ENCODE data around the gene ELP4. TPM values are rescaled to one million over a fixed set of nuclear protein-coding genes. Genes with fewer than 3 reads are reported as not detected.

ELP4 gene
- total RNA-seq, 3 donors from 2014 or later, result 22.2 to 36.1 (median 24.6) TPM

- Histone ChIP-seq H3K4me1 (peaks cover 3 to 22% of the 10 kb centered on the region in 2 donors), H3K36me3 (no peaks in the 10 kb centered on the region), H3K27ac (no peak overlapping the region), H3K4me3 (no peak overlapping the region), H3K27me3 (peaks cover 0 to 90% of the 10 kb centered on the region in 2 donors), H3K9me3 (no peaks in the 10 kb centered on the region)
- no peak for DNase-seq (ENCODE audit: low spot score in 2 of 2)
- TF ChIP-seq POLR2A (IDR thresholded peaks at IDR 0.05), result no peak
- no peak for TF ChIP-seq POLR2AphosphoS5 (IDR thresholded peaks at IDR 0.05)
- TF ChIP-seq CTCF (IDR thresholded peaks at IDR 0.05), result no peak
- intact Hi-C loops (cut with DNase I; ENCODE audit: low total_unique reads), result loop anchor here (5.0 kb wide), 1 partner anchor 268 kb away; no protein-coding TSS in a partner anchor
Measured at GRCh38 chr11:31800398-31801265, 291.1 kb downstream of the ELP4 start.

GRCh38 chr11:31801298-31801702, 291.7 kb downstream of the ELP4 start:
- H3K9me3 ChIP-seq, result no peaks in the 10 kb centered on the region
- TF ChIP-seq CTCF (IDR thresholded peaks at IDR 0.05), result no peak
- no peak for TF ChIP-seq POLR2AphosphoS5 (IDR thresholded peaks at IDR 0.05)
- TF ChIP-seq POLR2A (IDR thresholded peaks at IDR 0.05), result no peak
- no peak for DNase-seq (ENCODE audit: low spot score in 2 of 2)
- peaks cover 3 to 22% of the 10 kb centered on the region in 2 donors for H3K4me1 ChIP-seq
- H3K36me3 ChIP-seq, result no peaks in the 10 kb centered on the region
- H3K27me3 ChIP-seq, result peaks cover 0 to 97% of the 10 kb centered on the region in 2 donors
- H3K27ac ChIP-seq, result no peak overlapping the region
- no peak overlapping the region for H3K4me3 ChIP-seq
- intact Hi-C loops (cut with DNase I; ENCODE audit: low total_unique reads), result loop anchor here (5.0 kb wide), 1 partner anchor 269 kb away; no protein-coding TSS in a partner anchor

GRCh38 chr11:31802000-31802551, 292.5 kb downstream of the ELP4 start:
- no peak overlapping the region for H3K27ac ChIP-seq
- no peak for DNase-seq (ENCODE audit: low spot score in 2 of 2)
- H3K9me3 ChIP-seq, result no peaks in the 10 kb centered on the region
- intact Hi-C loops (cut with DNase I; ENCODE audit: low total_unique reads), result loop anchor here (5.0 kb wide), 1 partner anchor 270 kb away; no protein-coding TSS in a partner anchor
- no peaks in the 10 kb centered on the region for H3K36me3 ChIP-seq
- peaks cover 3 to 22% of the 10 kb centered on the region in 2 donors for H3K4me1 ChIP-seq
- peaks cover 0 to 99% of the 10 kb centered on the region in 2 donors for H3K27me3 ChIP-seq
- no peak overlapping the region for H3K4me3 ChIP-seq
- TF ChIP-seq CTCF (IDR thresholded peaks at IDR 0.05), result no peak
- TF ChIP-seq POLR2AphosphoS5 (IDR thresholded peaks at IDR 0.05), result no peak
- no peak for TF ChIP-seq POLR2A (IDR thresholded peaks at IDR 0.05)

- DNase-seq (ENCODE audit: low spot score in 2 of 2), result no peak
- TF ChIP-seq POLR2AphosphoS5 (IDR thresholded peaks at IDR 0.05) (no peak), CTCF (IDR thresholded peaks at IDR 0.05) (no peak), POLR2A (IDR thresholded peaks at IDR 0.05) (no peak)
- intact Hi-C loops (cut with DNase I; ENCODE audit: low total_unique reads), result loop anchor here (5.0 kb wide), 1 partner anchor 270 kb away; no protein-coding TSS in a partner anchor
- no peak overlapping the region for H3K4me3 ChIP-seq
- H3K36me3 ChIP-seq, result no peaks in the 10 kb centered on the region
- no peaks in the 10 kb centered on the region for H3K9me3 ChIP-seq
- H3K4me1 ChIP-seq, result peaks cover 3 to 22% of the 10 kb centered on the region in 2 donors
- peaks cover 0 to 99% of the 10 kb centered on the region in 2 donors for H3K27me3 ChIP-seq
- H3K27ac ChIP-seq, result no peak overlapping the region
Measured at GRCh38 chr11:31802609-31802989, 293.0 kb downstream of the ELP4 start.

Data from breast epithelium (tissue), 4 donors.